Hepatocyte (in vitro differentiated cells): ENCODE measurements around the gene THSD4.

Experiments
- EZH2phosphoT487 ChIP-seq: fragments of 200-600 bp; sonication (generic); IDR thresholded peaks from one replicate; pipeline ENCODE4 v1.6.1; 2018; ENCODE audit warnings: antibody characterized with exemption, mild to moderate bottlenecking, low read depth, moderate library complexity; ENCODE audit not compliant: unreplicated experiment, severe bottlenecking
- TF ChIP-seq, protein P1 (sequence below): fragments of 200-600 bp; sonication (generic); IDR thresholded peaks from 2 replicates; pipeline ENCODE4 v1.5.1; 2016; ENCODE audit warnings: antibody characterized with exemption, mild to moderate bottlenecking; ENCODE audit not compliant: poor library complexity

DNA sequence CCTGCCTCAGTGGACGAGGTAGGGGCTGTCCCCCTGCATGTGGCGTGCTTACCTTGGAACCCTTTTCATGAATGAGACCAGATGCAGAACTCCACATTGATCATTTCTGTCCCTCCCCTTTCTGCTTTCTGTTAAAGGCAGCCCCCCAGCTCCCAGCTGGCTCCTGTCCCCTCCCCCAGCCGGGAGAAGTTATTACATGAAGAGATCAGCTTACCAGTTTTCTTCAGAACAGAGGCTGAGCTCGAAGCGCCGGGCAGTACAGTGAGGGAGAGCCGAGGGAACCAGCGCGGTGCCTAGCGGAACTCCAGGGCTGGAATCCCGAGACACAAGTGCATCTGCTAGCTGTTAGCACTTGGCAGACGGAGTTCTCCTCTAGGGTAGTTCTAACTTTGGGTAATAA is 431.7 kb downstream of the THSD4 start:
- TF ChIP-seq, protein P1, sequence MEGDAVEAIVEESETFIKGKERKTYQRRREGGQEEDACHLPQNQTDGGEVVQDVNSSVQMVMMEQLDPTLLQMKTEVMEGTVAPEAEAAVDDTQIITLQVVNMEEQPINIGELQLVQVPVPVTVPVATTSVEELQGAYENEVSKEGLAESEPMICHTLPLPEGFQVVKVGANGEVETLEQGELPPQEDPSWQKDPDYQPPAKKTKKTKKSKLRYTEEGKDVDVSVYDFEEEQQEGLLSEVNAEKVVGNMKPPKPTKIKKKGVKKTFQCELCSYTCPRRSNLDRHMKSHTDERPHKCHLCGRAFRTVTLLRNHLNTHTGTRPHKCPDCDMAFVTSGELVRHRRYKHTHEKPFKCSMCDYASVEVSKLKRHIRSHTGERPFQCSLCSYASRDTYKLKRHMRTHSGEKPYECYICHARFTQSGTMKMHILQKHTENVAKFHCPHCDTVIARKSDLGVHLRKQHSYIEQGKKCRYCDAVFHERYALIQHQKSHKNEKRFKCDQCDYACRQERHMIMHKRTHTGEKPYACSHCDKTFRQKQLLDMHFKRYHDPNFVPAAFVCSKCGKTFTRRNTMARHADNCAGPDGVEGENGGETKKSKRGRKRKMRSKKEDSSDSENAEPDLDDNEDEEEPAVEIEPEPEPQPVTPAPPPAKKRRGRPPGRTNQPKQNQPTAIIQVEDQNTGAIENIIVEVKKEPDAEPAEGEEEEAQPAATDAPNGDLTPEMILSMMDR: no peak
- TF ChIP-seq EZH2phosphoT487: no peak
